Dermis microvascular lymphatic vessel endothelial cell (primary cell): ENCODE data around the gene CDKAL1. TPM values are rescaled to one million over a fixed set of nuclear protein-coding genes. Genes with fewer than 3 reads are reported as not detected.
A peak's percentile ranks its signal among the peaks of the same experiment; 100 is the strongest.
"Not testable (repeated sequence)": the region's sequence is repeated elsewhere in the genome, so short reads cannot be mapped to it uniquely, and the experiment has no call there.

Experiments
- DNase-seq, 2 donors: peaks; one replicate each; pipeline versions ENCODE4 v3.0.0 to v3.0.0-alpha.2; 2010; ENCODE audit warnings: low read depth in 2 of 2
- total RNA-seq: library from RNA; depleted of rRNA; stranded (reverse); fragments of >200 nt; gene quantifications from 2 replicates; pipeline ENCODE4 v1.2.1, GENCODE V29; 2014

CDKAL1 gene
- total RNA-seq, 1 donor from 2014 or later = 17.8 TPM

GRCh38 chr6:21053612-21054011 lies 519.4 kb downstream of the CDKAL1 start:
- DNase-seq = peak in 1 of 2 donors; percentile 35

GRCh38 chr6:21055480-21055879 lies 521.2 kb downstream of the CDKAL1 start:
- not testable (repeated sequence) for DNase-seq

- peak; percentile 35 to 62 for DNase-seq
These were observed 527.6 kb downstream of the CDKAL1 start for GRCh38 chr6:21061892-21062291.

GRCh38 chr6:21064756-21065340 lies 530.6 kb downstream of the CDKAL1 start:
- peak in 1 of 2 donors; percentile 50 for DNase-seq

GRCh38 chr6:21067521-21067920 lies 533.3 kb downstream of the CDKAL1 start:
- peak; percentile 79 to 90 for DNase-seq

GRCh38 chr6:21070620-21071019 lies 536.4 kb downstream of the CDKAL1 start:
- DNase-seq = peak in 1 of 2 donors; percentile 51

- DNase-seq = no peak
These were observed 537.7 kb downstream of the CDKAL1 start for GRCh38 chr6:21071780-21072468.

GRCh38 chr6:21073318-21073839 lies 539.1 kb downstream of the CDKAL1 start:
- no peak for DNase-seq

GRCh38 chr6:21074484-21074883 lies 540.2 kb downstream of the CDKAL1 start:
- no peak for DNase-seq

- no peak for DNase-seq
These were observed 541.7 kb downstream of the CDKAL1 start for GRCh38 chr6:21075986-21076385.

- no peak for DNase-seq
These were observed 544.2 kb downstream of the CDKAL1 start for GRCh38 chr6:21078497-21078896.

- DNase-seq = no peak
These were observed 545.3 kb downstream of the CDKAL1 start for GRCh38 chr6:21079468-21080048.

- no peak for DNase-seq
These were observed 546.0 kb downstream of the CDKAL1 start for GRCh38 chr6:21080221-21080620.

GRCh38 chr6:21082091-21082490 lies 547.8 kb downstream of the CDKAL1 start:
- no peak for DNase-seq

GRCh38 chr6:21083708-21084107 lies 549.5 kb downstream of the CDKAL1 start:
- DNase-seq = no peak

GRCh38 chr6:21084656-21085055 lies 550.4 kb downstream of the CDKAL1 start:
- no peak for DNase-seq

- DNase-seq = no peak
These were observed 551.0 kb downstream of the CDKAL1 start for GRCh38 chr6:21085211-21085610.

GRCh38 chr6:21085643-21086042 lies 551.4 kb downstream of the CDKAL1 start:
- no peak for DNase-seq

GRCh38 chr6:21087188-21087587 lies 552.9 kb downstream of the CDKAL1 start:
- no peak for DNase-seq

- no peak for DNase-seq
These were observed 557.2 kb downstream of the CDKAL1 start for GRCh38 chr6:21091411-21091810.

- not testable (repeated sequence) for DNase-seq
These were observed 558.0 kb downstream of the CDKAL1 start for GRCh38 chr6:21092231-21092772.

- no peak for DNase-seq
These were observed 561.2 kb downstream of the CDKAL1 start for GRCh38 chr6:21095462-21095861.
